ENCODE measurements around the gene SLC9A2. TPM values are rescaled to one million over a fixed set of nuclear protein-coding genes. Genes with fewer than 3 reads are reported as not detected.

SLC9A2 gene
- total RNA-seq, 3 donors from 2014 or later (not counting 1 experiment from before 2014, with no cell fraction given), result not detected

DNA sequence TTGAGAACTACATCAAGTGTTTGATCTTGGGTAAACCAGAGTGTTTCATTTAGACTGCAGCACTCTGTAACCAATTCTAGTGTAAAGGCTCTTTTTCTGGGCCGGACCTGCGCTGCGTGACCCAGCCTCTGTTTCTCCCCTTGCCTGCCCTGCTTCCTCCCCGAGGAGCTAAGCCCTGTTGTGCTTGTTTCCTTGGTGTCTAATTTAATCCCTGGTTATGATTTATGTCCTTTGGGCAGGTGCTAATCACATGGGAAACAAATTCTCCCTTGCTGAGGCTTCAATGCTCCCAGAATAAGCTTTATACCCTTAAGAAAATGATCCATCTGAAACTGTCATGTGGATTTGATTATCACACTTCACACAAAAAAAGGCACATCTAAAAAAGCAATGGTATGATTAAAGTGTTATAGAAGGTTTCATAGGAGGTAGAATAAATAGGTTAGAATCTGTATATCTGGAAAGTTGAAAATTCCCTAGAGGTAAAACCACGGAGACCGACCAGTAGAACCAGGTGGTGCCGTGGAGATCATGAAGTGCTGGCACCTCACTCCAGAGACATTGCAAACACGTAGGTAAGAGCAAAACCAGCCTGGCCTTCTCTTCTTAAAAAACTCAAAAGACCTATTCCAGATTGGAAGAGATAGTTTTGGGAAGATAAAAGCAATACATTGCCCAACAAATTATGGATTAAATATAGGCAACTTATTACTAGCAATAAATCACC, 31.0 kb upstream of the SLC9A2 start:
- Mint-ChIP-seq H3K27ac (no peak overlapping the region), H3K9me3 (no peaks in the 10 kb centered on the region), H3K4me3 (no peak overlapping the region), H3K4me1 (peaks cover 33 to 34% of the 10 kb centered on the region in 2 donors), H3K27me3 (ENCODE audit: low read depth in 2 of 2) (no peaks in the 10 kb centered on the region), H3K36me3 (no peaks in the 10 kb centered on the region)
- H3K27ac ChIP-seq (ENCODE audit: low read length), result no peak overlapping the region
- H3K36me3 ChIP-seq (ENCODE audit: control insufficient read depth, insufficient read depth, low read length), result no peaks in the 10 kb centered on the region
- 88% methylated on average over 8 of the region's 8 CpGs for WGBS (ENCODE audit: insufficient coverage)
- no peak for ATAC-seq
- TF ChIP-seq, protein P1, sequence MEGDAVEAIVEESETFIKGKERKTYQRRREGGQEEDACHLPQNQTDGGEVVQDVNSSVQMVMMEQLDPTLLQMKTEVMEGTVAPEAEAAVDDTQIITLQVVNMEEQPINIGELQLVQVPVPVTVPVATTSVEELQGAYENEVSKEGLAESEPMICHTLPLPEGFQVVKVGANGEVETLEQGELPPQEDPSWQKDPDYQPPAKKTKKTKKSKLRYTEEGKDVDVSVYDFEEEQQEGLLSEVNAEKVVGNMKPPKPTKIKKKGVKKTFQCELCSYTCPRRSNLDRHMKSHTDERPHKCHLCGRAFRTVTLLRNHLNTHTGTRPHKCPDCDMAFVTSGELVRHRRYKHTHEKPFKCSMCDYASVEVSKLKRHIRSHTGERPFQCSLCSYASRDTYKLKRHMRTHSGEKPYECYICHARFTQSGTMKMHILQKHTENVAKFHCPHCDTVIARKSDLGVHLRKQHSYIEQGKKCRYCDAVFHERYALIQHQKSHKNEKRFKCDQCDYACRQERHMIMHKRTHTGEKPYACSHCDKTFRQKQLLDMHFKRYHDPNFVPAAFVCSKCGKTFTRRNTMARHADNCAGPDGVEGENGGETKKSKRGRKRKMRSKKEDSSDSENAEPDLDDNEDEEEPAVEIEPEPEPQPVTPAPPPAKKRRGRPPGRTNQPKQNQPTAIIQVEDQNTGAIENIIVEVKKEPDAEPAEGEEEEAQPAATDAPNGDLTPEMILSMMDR (IDR thresholded peaks at IDR 0.05), result no peak
- DNase-seq, result no peak
- no peaks in the 10 kb centered on the region for H3K4me1 ChIP-seq (ENCODE audit: control insufficient read depth, insufficient read depth, low read length)
- no peak overlapping the region for H3K4me3 ChIP-seq (ENCODE audit: low read length)
- H3K9me3 ChIP-seq (ENCODE audit: control insufficient read depth, insufficient read depth, low read length), result no peaks in the 10 kb centered on the region
- intact Hi-C loops (cut with micrococcal nuclease), result no loop called here
- no peaks in the 10 kb centered on the region for H3K27me3 ChIP-seq (ENCODE audit: control insufficient read depth, insufficient read depth, low read length)

DNA sequence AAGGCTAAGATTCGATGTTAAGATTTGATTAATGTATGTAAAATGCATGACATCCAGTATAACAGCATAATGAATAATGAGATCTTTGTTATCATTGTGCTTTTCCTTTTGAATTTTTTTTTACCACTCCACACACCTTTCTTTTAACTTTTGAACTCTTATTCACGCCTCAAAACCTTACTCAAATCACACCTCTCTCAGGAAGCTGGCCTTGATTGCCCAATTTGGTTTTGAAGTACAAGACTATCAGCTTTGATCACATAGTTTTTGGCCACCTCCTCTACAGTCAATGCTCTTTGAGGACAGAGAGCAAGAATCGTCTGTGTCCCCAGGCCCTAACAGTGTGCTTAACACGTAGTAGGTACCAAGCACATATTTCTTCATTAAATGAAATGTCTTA, 29.9 kb upstream of the SLC9A2 start:
- Histone ChIP-seq H3K36me3 (ENCODE audit: control insufficient read depth, insufficient read depth, low read length) (no peaks in the 10 kb centered on the region), H3K4me3 (ENCODE audit: low read length) (no peak overlapping the region), H3K27ac (ENCODE audit: low read length) (no peak overlapping the region), H3K9me3 (ENCODE audit: control insufficient read depth, insufficient read depth, low read length) (no peaks in the 10 kb centered on the region), H3K4me1 (ENCODE audit: control insufficient read depth, insufficient read depth, low read length) (no peaks in the 10 kb centered on the region), H3K27me3 (ENCODE audit: control insufficient read depth, insufficient read depth, low read length) (no peaks in the 10 kb centered on the region)
- intact Hi-C loops (cut with micrococcal nuclease), result no loop called here
- H3K4me3 Mint-ChIP-seq, result no peak overlapping the region
- peaks cover 28 to 34% of the 10 kb centered on the region in 2 donors for H3K4me1 Mint-ChIP-seq
- H3K36me3 Mint-ChIP-seq, result no peaks in the 10 kb centered on the region
- H3K27ac Mint-ChIP-seq, result no peak overlapping the region
- no peak for DNase-seq
- no peaks in the 10 kb centered on the region for H3K27me3 Mint-ChIP-seq (ENCODE audit: low read depth in 2 of 2)
- TF ChIP-seq, protein P1 (IDR thresholded peaks at IDR 0.05), result no peak
- ATAC-seq, result no peak
- H3K9me3 Mint-ChIP-seq, result no peaks in the 10 kb centered on the region
- WGBS (ENCODE audit: insufficient coverage), result 42% methylated on average over 2 of the region's 4 CpGs

DNA sequence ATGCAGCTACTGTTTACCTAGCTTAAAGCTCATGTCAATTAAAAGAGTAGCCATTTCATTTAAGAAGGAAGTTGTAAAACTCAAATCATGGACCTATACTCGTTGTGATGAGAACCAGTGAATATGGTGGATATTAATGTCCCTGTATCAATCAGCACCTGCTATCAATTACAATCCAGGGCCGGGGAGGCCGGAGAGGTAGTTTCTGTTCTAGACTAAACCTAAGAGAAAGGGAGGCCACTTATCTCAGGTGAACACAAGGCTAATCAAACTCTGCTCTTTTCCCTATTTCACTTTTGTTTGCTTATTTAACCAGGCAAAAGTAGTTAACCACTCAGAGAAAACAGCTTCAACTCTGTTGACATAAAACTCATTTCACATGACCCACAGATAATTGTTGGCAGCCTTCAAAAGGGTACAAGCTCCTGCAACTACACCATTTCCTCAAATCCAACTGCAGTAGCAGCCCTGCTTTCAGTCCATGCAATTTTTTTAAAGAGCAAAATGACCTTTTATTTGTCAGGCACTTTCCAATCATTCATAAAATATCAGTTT, 27.8 kb upstream of the SLC9A2 start:
- H3K9me3 Mint-ChIP-seq, result no peaks in the 10 kb centered on the region
- H3K36me3 ChIP-seq (ENCODE audit: control insufficient read depth, insufficient read depth, low read length), result no peaks in the 10 kb centered on the region
- no peaks in the 10 kb centered on the region for H3K27me3 ChIP-seq (ENCODE audit: control insufficient read depth, insufficient read depth, low read length)
- 90% methylated on average over 2 of the region's 3 CpGs for WGBS (ENCODE audit: insufficient coverage)
- no peaks in the 10 kb centered on the region for H3K9me3 ChIP-seq (ENCODE audit: control insufficient read depth, insufficient read depth, low read length)
- H3K4me3 Mint-ChIP-seq, result no peak overlapping the region
- no peak for ATAC-seq
- H3K36me3 Mint-ChIP-seq, result no peaks in the 10 kb centered on the region
- peaks cover 0 to 5% of the 10 kb centered on the region in 2 donors for H3K27me3 Mint-ChIP-seq (ENCODE audit: low read depth in 2 of 2)
- H3K27ac ChIP-seq (ENCODE audit: low read length), result no peak overlapping the region
- TF ChIP-seq, protein P1 (IDR thresholded peaks at IDR 0.05), result no peak
- no peaks in the 10 kb centered on the region for H3K4me1 ChIP-seq (ENCODE audit: control insufficient read depth, insufficient read depth, low read length)
- H3K4me3 ChIP-seq (ENCODE audit: low read length), result no peak overlapping the region
- DNase-seq, result no peak
- H3K27ac Mint-ChIP-seq, result no peak overlapping the region
- peaks cover 28 to 34% of the 10 kb centered on the region in 2 donors for H3K4me1 Mint-ChIP-seq
- intact Hi-C loops (cut with micrococcal nuclease), result loop anchor here (1.0 kb wide), 2 partner anchors 71 to 118 kb away; partner anchors contain the start of gene SLC9A4

Measured in natural killer cell (primary cell).